Activated T-helper 1 cell treated with Interleukin-2 at 50 U/mL for 16 hours (primary cell): ENCODE data around the gene BEGAIN.

Experiments used
- DNase-seq: peaks from one replicate; pipeline ENCODE4 v3.0.0-alpha.2; 2020; ENCODE audit warnings: low read depth

Gene BEGAIN

GRCh38 chr14:100567877-100568163 lies 19.4 kb downstream of the BEGAIN start:
- no peak for DNase-seq

GRCh38 chr14:100567009-100567876 lies 20.0 kb downstream of the BEGAIN start:
- DNase-seq = no peak

GRCh38 chr14:100566586-100566985 lies 20.6 kb downstream of the BEGAIN start:
- no peak for DNase-seq

- no peak for DNase-seq
Measured at GRCh38 chr14:100566119-100566518, 21.1 kb downstream of the BEGAIN start.

GRCh38 chr14:100565650-100566049 lies 21.6 kb downstream of the BEGAIN start:
- DNase-seq = no peak

- no peak for DNase-seq
Measured at GRCh38 chr14:100564512-100564911, 22.7 kb downstream of the BEGAIN start.

- DNase-seq = no peak
Measured at GRCh38 chr14:100562751-100563150, 24.5 kb downstream of the BEGAIN start.

GRCh38 chr14:100561005-100561404 lies 26.2 kb downstream of the BEGAIN start:
- no peak for DNase-seq

- DNase-seq = no peak
Measured at GRCh38 chr14:100560471-100560870, 26.7 kb downstream of the BEGAIN start.

GRCh38 chr14:100559455-100559854 lies 27.8 kb downstream of the BEGAIN start:
- no peak for DNase-seq

- DNase-seq = no peak
Measured at GRCh38 chr14:100558966-100559365, 28.3 kb downstream of the BEGAIN start.

GRCh38 chr14:100558226-100558625 lies 29.0 kb downstream of the BEGAIN start:
- DNase-seq = no peak

- no peak for DNase-seq
Measured at GRCh38 chr14:100557658-100558057, 29.6 kb downstream of the BEGAIN start.

- no peak for DNase-seq
Measured at GRCh38 chr14:100556936-100557505, 30.2 kb downstream of the BEGAIN start.

GRCh38 chr14:100556140-100556475 lies 31.1 kb downstream of the BEGAIN start:
- DNase-seq = no peak

GRCh38 chr14:100555436-100556139 lies 31.6 kb downstream of the BEGAIN start:
- no peak for DNase-seq

GRCh38 chr14:100554696-100555320 lies 32.4 kb downstream of the BEGAIN start:
- no peak for DNase-seq

GRCh38 chr14:100554082-100554677 lies 33.0 kb downstream of the BEGAIN start:
- DNase-seq = no peak

GRCh38 chr14:100553471-100553870 lies 33.7 kb downstream of the BEGAIN start:
- no peak for DNase-seq

GRCh38 chr14:100552524-100553125 lies 34.6 kb downstream of the BEGAIN start:
- DNase-seq = no peak

GRCh38 chr14:100551056-100551455 lies 36.2 kb downstream of the BEGAIN start:
- no peak for DNase-seq
